SK-N-MC (cell line): ENCODE results near the gene RIPK1.

Experiments used
- DNase-seq: peaks from one replicate; pipeline ENCODE4 v3.0.0-alpha.2; 2011; ENCODE audit warnings: low read depth, low spot score
- H3K27ac ChIP-seq: fragments of 200-600 bp; sonication (generic); 2 replicates; pipeline ENCODE4 v1.5.1; 2016; ENCODE audit warnings: mixed run types
- H3K36me3 ChIP-seq: fragments of 200-600 bp; sonication (generic); 2 replicates; pipeline ENCODE4 v1.6.1; 2017; ENCODE audit warnings: antibody characterized with exemption, low read length, mixed read lengths; ENCODE audit not compliant: insufficient read depth
- H3K4me3 ChIP-seq: fragments of 200-600 bp; sonication (generic); 2 replicates; pipeline ENCODE4 v1.5.1; 2016
- H3K9ac ChIP-seq: fragments of 200-600 bp; sonication (generic); 2 replicates; pipeline ENCODE4 v1.8.0; 2017; ENCODE audit warnings: mixed run types, mixed read lengths; ENCODE audit not compliant: insufficient read length
- H3K9me3 ChIP-seq: fragments of 200-600 bp; sonication (generic); 2 replicates; pipeline ENCODE4 v1.6.1; 2017; ENCODE audit warnings: low read depth, mild to moderate bottlenecking, antibody characterized with exemption, low read length, moderate library complexity, mixed read lengths
- EZH2 ChIP-seq: fragments of 200-600 bp; sonication (generic); IDR thresholded peaks from one replicate; pipeline ENCODE4 v1.6.1; 2017; ENCODE audit warnings: antibody characterized with exemption
- FOXP2 ChIP-seq: optimal IDR thresholded peaks from 2 replicates; pipeline ENCODE3; 2011; ENCODE audit warnings: mild to moderate bottlenecking, moderate library complexity; ENCODE audit not compliant: insufficient read depth; ENCODE audit errors: extremely low read length, control extremely low read depth
- POLR2AphosphoS5 ChIP-seq: IDR thresholded peaks from 2 replicates; pipeline ENCODE4 v1.6.1; 2012; ENCODE audit warnings: mild to moderate bottlenecking, low read depth, low read length, borderline replicate concordance

Gene RIPK1

DNA sequence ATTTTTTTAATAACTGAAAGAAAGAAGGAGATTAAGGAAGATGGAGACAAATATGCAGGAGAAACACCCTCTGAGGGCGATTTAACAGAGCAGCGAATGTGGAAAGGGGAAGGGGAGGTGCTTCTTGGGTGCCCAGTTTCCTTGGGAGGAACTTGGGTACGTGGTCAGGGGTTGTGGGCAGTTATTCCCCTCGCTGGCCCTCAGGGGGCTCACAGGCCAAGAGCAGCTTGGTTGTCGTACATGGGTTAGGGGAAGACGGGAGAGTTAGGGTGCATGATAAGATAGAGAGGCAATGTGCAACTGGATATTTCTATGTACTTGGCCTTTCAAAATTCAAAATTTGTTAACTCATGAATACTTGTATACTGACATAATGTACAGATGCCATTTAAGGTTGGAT is 96.1 kb downstream of the RIPK1 start:
- DNase-seq, result no peak
- no peaks in the 10 kb centered on the region for H3K9me3 ChIP-seq
- TF ChIP-seq FOXP2 (no peak), EZH2 (no peak), POLR2AphosphoS5 (no peak)
- no peak overlapping the region for H3K9ac ChIP-seq
- no peaks in the 10 kb centered on the region for H3K36me3 ChIP-seq
- H3K27ac ChIP-seq, result no peak overlapping the region
- no peak overlapping the region for H3K4me3 ChIP-seq
